Activated CD4-positive, alpha-beta T cell treated with anti-CD3 and anti-CD28 coated beads, Interleukin-2, amount 50 U/mL, for 1 hour (primary cell): ENCODE results near the gene APELA.
"Not testable (repeated sequence)": the region's sequence is repeated elsewhere in the genome, so short reads cannot be mapped to it uniquely, and the experiment has no call there.

Experiments used
- DNase-seq: peaks from one replicate; pipeline ENCODE4 v3.0.0-alpha.2; 2020

The APELA gene, protein sequence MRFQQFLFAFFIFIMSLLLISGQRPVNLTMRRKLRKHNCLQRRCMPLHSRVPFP

DNA sequence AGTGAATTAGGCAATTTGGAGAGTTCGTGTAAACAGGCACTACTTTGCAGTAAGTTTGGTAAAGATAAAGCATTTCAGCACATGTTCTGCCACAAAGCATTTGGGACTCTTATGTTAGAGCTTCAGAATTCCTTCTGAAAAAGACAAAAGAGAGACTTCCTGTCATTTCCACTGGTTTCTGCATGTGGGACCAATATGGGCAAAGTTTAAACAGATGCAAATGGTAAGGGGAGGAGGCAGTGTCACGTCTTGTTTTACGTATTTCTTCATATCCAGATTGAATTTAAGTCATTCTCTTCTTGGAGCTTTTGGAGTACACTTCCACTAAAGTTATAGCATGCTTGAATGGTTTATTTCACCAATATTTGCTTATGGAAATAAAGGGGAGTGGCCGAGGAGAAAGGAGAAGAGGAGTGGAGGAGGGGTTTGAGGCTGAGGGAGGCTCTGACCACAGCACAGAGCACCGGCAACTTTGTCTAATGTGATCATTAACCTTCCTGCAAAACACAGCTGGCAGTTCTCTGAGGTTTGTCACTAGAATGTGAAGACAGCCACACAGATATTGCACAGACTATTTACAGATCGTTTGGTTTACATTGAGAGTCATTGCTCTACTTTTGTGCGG is at the start of gene APELA:
Gene APELA, plus strand, starts transcription at position 479 of the 625 bp plus-strand sequence. CDS start 154 bp downstream, outside the sequence.
- no peak for DNase-seq

DNA sequence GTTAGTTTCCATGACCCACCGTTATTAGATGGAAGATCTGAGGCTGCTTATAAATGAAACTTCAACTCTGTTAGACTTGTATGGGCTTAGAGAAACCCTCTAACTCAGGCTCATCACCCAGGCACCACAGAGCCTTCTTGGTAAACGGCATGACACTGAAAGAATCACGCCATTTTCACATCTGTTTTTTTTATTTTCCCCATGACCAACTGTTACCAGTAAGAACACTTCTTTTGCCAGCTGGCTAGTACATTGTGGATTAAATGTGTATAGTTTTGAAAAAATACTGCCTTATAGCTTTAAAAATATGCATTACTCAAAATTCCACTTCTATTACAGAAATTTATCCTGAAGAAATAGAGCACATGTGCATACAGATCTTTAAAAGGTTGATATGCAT is 48.0 kb upstream of the APELA start:
- no peak for DNase-seq

DNA sequence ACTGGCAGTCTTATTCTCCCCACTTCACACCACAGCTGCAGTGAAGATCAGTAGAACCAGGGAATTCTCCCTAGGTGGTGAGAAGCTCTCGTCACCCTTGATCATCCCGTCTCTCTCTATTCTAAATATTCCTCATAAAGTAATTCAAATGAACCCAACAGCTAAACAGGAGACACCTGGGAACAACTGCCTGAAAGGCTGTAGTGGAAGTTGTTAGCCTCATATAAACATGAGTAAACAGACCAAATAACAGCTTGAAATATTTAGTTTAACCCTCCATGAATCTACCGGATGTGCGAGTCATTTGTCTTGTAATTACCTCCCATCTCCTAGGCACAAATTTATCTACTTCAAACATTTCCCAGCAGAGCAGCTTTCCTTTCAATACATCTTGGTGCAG is 30.4 kb upstream of the APELA start:
- no peak for DNase-seq

DNA sequence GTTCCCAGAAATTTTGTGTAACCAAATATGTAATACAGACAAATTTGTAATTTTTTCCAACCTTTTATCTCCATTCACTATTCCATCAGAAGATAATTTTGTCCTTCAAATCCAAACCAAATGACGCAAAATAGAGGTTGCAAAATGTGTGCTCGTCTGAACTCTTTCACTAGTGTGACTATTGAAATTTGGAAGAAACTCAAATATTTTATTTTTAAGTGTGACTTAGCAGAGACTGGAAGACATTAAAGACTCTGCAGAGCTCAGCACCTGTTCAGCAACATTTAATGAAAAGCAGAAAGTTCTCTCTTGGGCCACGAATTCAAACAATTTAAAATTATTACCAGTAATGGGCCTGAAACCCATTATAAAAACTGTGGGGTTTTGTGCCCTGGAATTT is 30.0 kb upstream of the APELA start:
- DNase-seq = no peak

DNA sequence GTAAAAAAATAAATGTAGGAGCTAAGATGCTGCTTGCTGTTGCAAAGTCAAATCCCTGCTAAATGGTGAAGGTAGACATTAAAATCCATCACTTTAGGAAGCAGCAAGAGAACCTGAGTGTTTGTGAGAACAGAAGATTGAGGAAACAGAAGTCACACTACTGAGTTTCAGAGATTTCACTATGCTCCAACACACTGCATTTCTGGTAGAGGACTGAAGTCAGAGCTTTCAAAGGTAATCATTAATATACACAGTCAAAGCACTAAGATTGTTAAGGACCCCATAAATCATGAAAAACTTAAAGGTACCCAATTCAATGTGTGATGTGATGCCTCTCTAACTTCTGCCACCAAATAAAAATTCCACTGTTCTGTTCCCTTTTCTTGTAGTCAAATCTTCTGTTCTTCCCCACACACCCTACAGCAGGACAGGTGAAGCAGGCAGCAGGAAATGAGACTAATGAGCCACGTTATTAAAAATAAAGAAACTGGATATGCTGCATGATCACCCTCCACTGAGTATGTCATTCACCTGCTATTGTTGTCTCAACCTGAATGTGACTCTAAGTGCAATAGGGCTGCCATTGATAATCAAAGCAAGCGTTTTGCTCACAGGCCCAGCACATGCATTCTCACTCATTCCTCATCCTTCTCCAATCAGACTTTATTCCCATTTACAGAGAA is 28.9 kb upstream of the APELA start:
- DNase-seq = no peak

DNA sequence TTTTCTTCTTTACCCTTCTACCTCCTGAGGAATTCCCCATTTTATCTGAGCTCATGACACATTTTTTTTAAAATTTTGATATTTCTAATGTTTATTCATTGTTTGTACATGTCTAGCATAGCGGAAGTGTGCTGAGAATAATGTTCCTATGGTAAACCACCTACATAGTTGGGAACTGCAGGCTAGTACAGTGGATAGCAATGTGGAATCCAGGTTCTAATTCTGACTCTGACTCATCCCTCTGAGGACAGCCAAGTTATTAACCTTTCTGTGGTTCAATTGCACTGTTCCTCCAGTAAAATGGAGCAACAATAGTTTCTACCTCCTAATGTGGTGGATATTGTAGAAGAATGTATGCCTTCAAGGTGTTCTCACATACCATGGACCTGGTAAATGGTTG is 20.6 kb upstream of the APELA start:
- DNase-seq = no peak

DNA sequence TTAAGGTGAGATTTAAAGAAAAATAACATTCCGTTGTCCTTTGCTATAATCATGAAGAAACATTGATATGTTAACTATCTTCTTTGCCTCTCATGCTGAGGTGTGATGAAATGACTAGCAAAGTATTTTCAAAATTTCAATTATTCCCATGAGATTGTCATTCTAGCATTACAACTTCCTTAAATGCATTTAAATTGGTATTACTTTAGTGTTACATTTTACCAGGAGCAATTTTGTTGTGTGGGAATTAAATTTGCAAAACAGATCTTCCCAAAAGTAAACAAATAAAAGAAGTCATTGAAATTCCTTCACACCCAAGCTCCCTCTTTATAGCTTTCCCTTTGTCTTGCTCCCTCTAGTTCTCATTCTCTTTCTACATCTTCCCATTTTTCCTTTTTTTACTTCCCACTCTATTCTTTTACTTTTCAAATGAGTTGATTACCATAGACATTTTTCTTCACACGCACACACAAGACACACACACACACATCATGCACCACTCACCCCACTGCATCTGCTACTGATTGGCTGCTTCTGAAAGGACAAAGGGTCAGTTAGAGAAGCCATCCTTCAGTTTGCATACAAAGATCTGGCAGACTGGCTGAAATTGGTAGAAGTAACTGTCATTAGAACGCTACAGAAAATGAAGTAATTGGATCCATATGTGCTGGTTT is 10.0 kb upstream of the APELA start:
- DNase-seq = no peak

DNA sequence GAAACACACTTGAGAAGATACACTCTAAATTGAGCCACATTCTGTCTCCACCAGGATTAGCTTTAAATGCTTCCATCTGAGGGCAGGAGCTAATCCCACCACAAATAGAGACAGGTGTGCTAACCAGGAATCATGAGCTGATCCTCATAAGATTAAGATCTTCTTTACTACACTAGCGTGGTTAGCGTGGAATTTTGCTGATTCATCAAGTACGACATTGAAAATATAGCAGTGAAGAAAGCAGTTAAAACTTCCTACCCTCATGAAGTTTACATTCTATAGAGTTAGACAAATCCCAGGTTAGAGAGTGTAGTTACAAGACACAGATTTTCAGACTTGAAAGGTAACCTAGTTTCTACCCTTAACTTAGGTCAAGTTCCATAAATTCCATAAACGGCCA is 5.3 kb upstream of the APELA start:
- no peak for DNase-seq

DNA sequence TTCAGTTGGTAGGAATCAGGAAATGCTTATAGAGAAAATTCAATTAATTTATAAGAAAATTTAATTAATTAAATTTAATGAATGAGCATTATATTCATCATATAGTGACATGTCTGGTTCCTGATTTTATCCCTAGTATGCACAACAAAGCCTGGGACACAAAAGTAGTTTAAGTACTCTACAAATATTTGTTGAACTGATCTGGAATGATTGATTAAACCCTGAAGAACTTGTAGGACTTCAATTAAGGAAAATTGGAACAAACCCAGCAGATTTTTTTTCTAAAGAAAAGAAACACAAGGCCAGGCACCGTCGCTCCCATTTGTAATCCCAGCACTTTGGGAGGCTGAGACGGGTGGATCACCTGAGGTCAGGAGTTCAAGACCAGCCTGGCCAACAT is 4.5 kb upstream of the APELA start:
- DNase-seq = no peak

DNA sequence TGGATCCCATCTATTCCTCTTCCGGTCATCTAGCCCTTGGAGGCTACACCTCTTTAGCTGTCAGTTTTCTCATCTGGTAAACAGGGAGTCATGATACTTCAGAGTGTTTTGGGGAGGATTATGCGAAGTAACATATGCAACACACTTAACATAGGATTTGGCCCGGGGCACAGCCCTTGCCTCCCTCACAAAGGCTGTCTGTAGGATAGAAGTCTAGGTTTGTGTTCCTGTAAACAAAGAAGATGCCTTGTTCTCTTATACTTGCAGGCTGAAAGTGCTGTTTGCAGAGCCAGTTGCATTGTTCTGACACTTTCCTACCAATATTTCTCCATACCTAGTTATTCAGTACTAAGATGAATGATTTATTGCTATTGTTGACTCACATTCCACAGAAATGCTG is 2.2 kb upstream of the APELA start:
- DNase-seq = no peak

DNA sequence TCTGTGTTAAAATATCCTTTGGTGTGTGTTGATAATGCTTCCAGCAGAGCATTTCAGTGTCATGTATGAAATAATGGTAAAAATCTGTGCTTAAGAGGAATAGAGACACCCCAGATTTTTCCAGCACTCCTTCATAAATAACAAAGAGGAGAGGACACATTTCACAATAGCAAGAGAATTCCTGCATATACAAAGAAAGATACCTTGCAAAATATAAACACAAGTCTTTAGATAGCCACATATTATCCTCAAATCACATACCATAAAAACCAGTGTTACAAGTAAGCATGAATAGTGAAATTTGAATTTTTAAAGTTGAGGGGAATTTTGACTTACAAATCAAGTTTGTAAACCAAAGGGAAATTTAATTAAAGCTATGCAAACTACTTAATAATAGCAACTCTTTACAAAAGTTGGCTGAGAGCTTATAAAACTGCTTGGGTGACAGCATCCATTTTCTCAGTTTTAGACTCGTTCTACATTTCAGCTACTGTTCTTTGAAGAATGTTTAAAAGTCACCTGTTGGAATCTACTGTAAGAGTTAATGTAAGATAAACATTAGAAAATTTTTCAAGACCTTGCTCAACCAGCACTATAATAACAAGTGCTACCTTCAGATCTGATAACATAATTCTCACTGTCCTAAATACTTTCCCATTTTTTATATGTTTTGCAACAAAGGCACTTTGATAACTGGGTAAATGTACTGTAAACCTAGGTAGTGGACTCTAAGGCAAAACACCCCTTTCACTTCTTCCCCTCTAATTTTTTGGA is 3.7 kb downstream of the APELA start:
- no peak for DNase-seq

DNA sequence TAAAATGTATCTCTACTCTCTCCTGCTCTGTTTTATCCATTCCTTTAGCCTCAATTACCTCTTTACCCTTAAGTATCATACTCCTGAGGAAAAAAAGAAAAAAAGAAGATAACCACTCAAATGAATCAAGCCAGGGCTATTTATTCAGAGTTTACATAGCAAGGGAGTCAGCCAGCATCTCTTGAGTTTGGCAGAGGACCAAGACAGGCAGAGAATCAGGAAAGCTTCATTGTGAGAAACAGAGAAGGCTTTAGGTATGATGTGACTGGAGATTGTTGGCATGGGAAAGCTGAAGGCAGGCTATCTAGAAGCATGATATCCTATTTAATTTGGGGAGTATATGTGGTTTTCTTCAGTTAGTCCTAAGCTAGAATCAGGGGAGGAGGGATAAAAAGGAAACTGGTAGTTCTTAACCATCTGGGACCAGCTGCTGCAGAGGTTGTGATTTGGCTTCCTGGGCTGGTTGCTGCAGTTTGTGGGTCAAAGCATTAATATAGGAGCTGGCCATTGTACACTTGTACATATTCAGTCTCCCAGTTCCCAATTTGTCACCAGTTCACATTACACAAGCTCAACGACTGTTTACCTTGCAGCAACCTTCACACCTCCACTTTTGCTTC is 11.2 kb downstream of the APELA start:
- no peak for DNase-seq

DNA sequence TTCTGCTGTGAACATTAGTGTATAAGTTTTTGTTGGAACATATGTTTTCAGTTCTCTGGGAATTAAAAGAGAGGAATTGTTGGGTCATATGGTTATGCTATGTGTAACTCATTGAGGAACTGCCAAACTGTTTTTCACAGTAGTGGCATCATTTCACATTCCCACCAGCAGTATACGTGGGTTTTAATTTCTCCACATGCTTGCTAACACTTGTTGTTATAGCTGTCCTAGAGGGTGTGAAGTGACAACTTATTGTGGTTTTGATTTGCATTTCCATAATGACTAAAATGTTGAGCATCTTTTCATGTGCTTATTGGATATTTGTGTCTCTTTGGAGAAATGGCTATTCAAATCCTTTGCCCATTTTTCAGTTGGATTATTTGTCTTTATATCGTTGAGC is 13.7 kb downstream of the APELA start:
- no peak for DNase-seq

DNA sequence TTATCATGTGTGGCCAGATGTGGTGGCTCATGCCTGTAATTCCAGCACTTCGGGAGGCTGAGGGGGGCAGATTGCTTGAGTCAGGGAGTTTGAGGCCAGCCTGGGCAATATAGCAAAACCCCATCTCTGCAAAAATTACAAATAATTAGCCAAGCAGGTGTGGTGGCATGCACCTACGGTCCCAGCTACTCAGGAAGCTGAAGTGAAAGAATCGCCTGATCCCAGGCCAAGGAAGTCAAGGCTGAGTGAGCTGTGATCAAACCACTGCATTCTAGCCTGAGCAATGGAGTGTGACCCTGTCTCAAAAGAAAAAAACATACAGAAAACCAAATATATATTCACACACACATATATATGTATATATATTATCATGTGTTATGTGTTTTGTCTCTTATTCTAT is 15.0 kb downstream of the APELA start:
- DNase-seq = no peak

DNA sequence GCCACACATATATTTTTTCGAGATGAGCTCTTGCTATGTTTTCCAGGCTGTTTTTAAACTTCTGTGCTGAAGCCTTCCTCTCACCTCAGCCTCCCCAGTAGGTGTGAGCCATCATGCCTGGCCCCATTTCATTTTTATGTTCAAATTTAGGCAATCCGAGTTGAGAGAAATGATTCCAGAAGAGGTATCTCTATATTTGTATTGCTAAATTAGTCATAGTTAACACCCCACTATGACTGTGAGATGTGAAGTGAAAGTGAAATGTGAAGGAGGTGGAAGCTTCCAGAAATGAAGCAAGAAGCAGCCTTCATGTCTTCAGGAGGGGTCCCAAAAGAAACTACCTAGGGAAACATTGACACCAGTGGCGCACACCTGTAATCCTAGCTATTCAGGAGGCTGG is 17.7 kb downstream of the APELA start:
- no peak for DNase-seq

DNA sequence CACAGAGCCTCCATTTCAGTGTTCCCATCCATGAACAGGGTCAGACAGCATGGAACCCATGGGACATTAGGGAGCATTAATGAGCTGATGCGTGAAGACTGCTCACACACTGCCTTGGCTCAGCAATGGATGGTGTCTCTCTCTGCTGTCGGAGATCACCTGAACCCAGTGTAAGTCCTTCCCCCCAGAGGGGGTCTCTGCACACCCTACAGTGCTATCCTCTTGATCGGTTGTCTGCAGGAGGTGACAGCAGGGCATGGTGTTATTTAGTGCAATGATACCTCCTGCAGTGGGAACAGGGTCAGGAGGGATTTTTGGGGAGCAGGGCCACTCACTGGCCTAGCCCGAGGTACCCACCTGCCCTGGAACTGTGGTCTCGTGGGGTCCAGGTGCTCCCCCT is 25.6 kb downstream of the APELA start:
- DNase-seq = no peak

DNA sequence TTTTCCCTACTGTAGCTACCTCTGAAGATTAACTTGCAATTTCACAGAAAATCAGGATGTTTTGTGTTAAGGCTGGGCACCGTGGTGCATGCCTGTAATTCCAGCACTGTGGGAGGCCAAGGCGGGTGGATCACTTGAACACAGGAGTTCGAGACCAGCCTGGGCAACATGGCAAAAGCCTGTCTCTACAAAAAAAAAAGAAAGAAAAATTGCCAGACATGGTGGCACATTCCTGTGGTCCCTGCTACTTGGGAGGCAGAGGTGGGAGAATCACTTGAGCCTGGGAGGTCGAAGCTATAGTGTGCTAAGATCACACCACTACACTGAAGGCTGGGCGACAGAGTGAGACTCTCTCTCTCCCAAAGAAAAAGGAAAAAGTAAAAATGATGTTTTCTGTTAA is 27.4 kb downstream of the APELA start:
- DNase-seq = no peak

DNA sequence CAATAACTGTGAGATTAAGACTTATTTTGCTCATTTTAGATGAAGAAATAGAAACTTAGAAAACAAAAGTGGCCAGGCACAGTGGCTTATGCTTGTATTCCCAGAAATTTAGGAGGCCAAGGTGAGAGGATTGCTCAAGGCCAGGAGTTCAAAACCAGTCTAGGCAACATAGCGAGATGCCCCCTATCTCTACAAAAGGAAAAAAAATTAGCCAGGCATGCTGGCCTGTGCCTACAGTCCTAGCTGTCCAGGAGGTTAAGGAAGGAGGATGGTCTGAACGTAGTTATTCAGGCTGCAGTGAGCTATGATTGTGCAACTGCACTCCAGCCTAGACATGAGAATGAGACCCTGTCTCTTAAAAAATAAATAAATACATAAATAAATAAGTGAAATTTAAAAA is 28.0 kb downstream of the APELA start:
- DNase-seq = no peak

DNA sequence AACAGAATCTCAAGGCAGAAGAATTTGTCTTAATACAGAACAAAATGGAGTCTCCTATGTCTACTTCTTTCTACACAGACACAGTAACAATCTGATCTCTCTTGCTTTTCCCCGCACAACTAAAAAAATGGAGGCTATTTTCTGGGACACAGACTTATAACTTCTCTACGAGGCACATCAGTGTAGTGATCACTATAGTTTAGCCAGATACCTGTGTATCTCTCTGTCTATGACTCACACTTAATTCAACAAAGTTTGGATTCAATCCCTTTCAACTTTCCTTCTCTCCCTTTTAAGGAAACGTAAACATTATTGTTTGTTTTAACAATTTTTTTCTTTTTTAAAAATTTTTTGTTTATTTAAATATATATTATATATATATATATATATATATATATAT is 29.4 kb downstream of the APELA start:
- no peak for DNase-seq

DNA sequence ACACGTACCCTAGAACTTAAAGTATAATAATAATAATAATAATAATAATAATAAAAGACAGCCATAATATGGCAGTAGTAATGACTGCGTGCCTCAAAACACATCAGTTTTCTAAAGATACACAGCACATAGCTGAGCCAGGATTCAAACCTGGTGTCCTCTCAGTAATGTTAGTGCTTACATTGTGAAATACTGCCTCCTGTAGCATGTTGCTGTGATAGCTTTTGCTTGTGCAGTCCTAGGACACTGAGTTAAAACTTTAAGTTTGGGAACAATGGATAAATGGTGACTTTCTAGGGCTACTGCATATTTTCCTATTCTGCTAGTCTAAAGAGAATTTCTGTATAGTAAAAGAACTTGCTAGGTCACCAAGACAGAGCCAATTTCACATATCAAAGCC is 36.5 kb downstream of the APELA start:
- not testable (repeated sequence) for DNase-seq

DNA sequence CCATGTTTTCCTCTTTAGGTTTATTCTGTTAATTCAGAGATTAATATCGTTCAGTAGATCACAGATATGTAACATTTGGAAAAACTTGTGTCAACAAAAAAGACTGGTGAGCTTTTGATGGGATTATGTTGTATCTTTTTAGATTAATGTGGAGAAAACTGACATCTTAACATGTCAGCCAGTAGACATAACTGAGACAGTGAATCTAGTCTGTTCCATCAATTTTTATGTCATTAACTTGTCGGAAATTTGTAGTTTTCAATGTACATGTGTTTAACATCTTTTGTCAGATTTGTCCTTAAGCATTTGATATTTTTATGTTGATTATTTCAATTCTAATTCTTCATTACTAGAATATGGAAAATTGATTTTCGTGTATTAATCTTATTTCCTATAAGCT is 42.0 kb downstream of the APELA start:
- no peak for DNase-seq

DNA sequence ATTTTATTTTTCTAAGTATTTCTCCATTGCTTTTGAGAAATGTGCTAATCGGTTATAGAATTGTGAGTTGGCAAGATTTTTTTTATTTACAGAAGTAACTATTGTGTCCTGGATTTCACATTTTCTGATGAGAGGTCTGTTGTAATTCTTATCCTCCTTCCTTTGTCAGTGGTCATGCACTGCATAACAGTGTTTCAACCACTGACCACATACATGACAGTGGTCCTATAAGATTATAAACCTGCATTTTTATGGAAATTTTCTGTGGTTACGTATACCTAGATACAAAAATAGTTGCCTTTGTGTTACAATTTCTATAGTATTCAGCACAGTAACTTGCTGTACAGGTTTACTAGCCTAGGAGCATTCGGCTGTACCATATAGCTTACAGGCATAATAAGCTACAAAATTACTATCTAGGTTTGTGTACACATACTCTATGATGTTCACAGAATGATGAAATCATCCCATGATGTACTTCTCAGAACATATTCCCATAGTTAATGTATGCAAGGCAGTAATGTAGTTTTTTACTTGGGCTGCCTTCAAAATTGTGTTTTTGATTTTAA is 47.8 kb downstream of the APELA start:
- no peak for DNase-seq

DNA sequence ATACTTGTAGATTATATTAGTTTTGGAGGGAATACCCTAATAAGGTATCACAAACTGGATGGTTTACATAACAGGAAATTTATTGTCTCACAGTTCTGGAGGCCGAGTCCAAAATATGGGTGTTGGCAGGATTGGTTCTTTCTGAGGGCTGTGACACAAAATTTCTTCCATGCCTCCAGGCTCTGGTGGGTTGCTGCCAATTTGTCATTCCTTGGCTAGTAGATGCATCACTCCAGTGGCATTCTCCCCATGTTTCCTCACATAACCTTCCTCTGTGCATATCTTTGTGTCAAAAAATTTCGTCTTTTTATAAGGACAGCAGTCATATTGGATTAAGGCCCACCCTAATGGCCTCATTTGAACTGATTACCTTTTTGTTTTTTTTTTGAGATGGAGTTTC is 49.3 kb downstream of the APELA start:
- DNase-seq = no peak
